Liver (tissue), 9 donors: ENCODE results near the gene GPM6B. TPM values are rescaled to one million over a fixed set of nuclear protein-coding genes. Genes with fewer than 3 reads are reported as not detected.

Experiments used
- DNase-seq: peaks from one replicate; pipeline ENCODE4 v3.0.0-alpha.2; 2017; ENCODE audit warnings: low spot score
- H3K27ac ChIP-seq, 2 donors: one replicate each; pipeline ENCODE4 v1.7.0; 2013; ENCODE audit warnings: inconsistent platforms in 2 of 2, low read length in 2 of 2, control low read depth in 1 of 2, low read depth in 1 of 2, mild to moderate bottlenecking in 1 of 2
- H3K27me3 ChIP-seq, 4 donors: one replicate each; pipeline versions ENCODE4 v1.6.1 to v1.7.0; 2013; ENCODE audit warnings: low read length in 3 of 4, inconsistent platforms in 1 of 4, mild to moderate bottlenecking in 1 of 4, moderate library complexity in 1 of 4; ENCODE audit not compliant: control insufficient read depth in 4 of 4, insufficient read depth in 4 of 4
- H3K36me3 ChIP-seq, 4 donors: one replicate each; pipeline versions ENCODE4 v1.6.1 to v1.7.0; 2013; ENCODE audit warnings: low read length in 3 of 4, mild to moderate bottlenecking in 3 of 4, low read depth in 1 of 4, moderate library complexity in 1 of 4; ENCODE audit not compliant: control insufficient read depth in 4 of 4, insufficient read depth in 3 of 4
- H3K4me1 ChIP-seq, 4 donors: one replicate each; pipeline versions ENCODE4 v1.6.1 to v1.7.0; 2013; ENCODE audit warnings: low read length in 3 of 4, mild to moderate bottlenecking in 3 of 4, moderate library complexity in 1 of 4; ENCODE audit not compliant: control insufficient read depth in 4 of 4, insufficient read depth in 4 of 4
- H3K4me3 ChIP-seq, 3 donors: one replicate each; pipeline versions ENCODE4 v1.6.1 to v1.7.0; 2013; ENCODE audit warnings: low read length in 3 of 3, control low read depth in 1 of 3, low read depth in 1 of 3, mild to moderate bottlenecking in 1 of 3
- H3K9ac ChIP-seq, 2 donors: one replicate each; pipeline ENCODE4 v1.7.0; 2013; ENCODE audit warnings: low read length in 2 of 2, mild to moderate bottlenecking in 2 of 2, moderate library complexity in 2 of 2, control low read depth in 1 of 2, low read depth in 1 of 2
- H3K9me3 ChIP-seq, 4 donors: one replicate each; pipeline versions ENCODE4 v1.6.1 to v1.7.0; 2013; ENCODE audit warnings: low read length in 3 of 4; ENCODE audit not compliant: control insufficient read depth in 4 of 4
- EGR1 ChIP-seq, 2 donors: IDR thresholded peaks; 2 replicates each; pipeline ENCODE4 v1.6.1; 2016 to 2018; ENCODE audit warnings: antibody characterized with exemption in 2 of 2, low read depth in 2 of 2
- GABPA ChIP-seq, 2 donors: IDR thresholded peaks in 1 of 2; conservative IDR thresholded peaks in 1 of 2; 2 replicates each; pipeline ENCODE4 v1.6.1; 2016; ENCODE audit warnings: antibody characterized with exemption in 2 of 2, mild to moderate bottlenecking in 1 of 2, moderate library complexity in 1 of 2
- HNF4A ChIP-seq, 2 donors: conservative IDR thresholded peaks; 2 replicates each; pipeline ENCODE4 v1.6.1; 2016; ENCODE audit warnings: antibody characterized with exemption in 2 of 2, mild to moderate bottlenecking in 2 of 2
- HNF4G ChIP-seq: IDR thresholded peaks from 2 replicates; pipeline ENCODE4 v1.6.1; 2016; ENCODE audit warnings: antibody characterized with exemption
- JUND ChIP-seq, 2 donors: IDR thresholded peaks; 2 replicates each; pipeline ENCODE4 v1.6.1; 2016; ENCODE audit warnings: antibody characterized with exemption in 2 of 2
- NR2F2 ChIP-seq: IDR thresholded peaks from 2 replicates; pipeline ENCODE4 v1.6.1; 2016; ENCODE audit warnings: antibody characterized with exemption
- RAD21 ChIP-seq, 2 donors: IDR thresholded peaks; 2 replicates each; pipeline ENCODE4 v1.6.1; 2016; ENCODE audit warnings: antibody characterized with exemption in 2 of 2, mild to moderate bottlenecking in 2 of 2
- RXRA ChIP-seq, 2 donors: IDR thresholded peaks; 2 replicates each; pipeline ENCODE4 v1.6.1; 2017 to 2018; ENCODE audit warnings: antibody characterized with exemption in 2 of 2, mild to moderate bottlenecking in 1 of 2
- SP1 ChIP-seq: IDR thresholded peaks from 2 replicates; pipeline ENCODE4 v1.6.1; 2018; ENCODE audit warnings: antibody characterized with exemption, mild to moderate bottlenecking
- TAF1 ChIP-seq: conservative IDR thresholded peaks from 2 replicates; pipeline ENCODE4 v1.6.1; 2016; ENCODE audit warnings: antibody characterized with exemption, mild to moderate bottlenecking
- YY1 ChIP-seq: IDR thresholded peaks from 2 replicates; pipeline ENCODE4 v1.6.1; 2016; ENCODE audit warnings: antibody characterized with exemption, mild to moderate bottlenecking
- WGBS: extraction: QIAGEN DNeasy Blood & Tissue Kit; methylation state at CpG from one replicate; pipeline ENCODE4 v1.1.7; 2013; 5-methylcytosine and 5-hydroxymethylcytosine counted together
- polyA plus RNA-seq, 2 donors: library from polyadenylated mRNA; stranded (reverse) in 1 of 2; unstranded in 1 of 2; fragments of 200-250 nt in 1 of 2; fragments of >200 nt in 1 of 2; fragmentation: Nextera tagmentation in 1 of 2; extraction: Ambion mirVana in 1 of 2; gene quantifications; one replicate each; pipeline versions ENCODE4 v1.2.1 to v1.2.3, GENCODE V29; 2013 to 2015
- total RNA-seq, 2 donors: library from RNA; depleted of rRNA; stranded (reverse); fragments of >200 nt; gene quantifications; one replicate each; pipeline ENCODE4 v1.2.3, GENCODE V29; 2014
- TF ChIP-seq, protein P1 (sequence below): fragments of 150-350 bp; IDR thresholded peaks from 2 replicates; pipeline ENCODE4 v1.5.1; 2017; ENCODE audit warnings: improper control_type of control experiment, low read depth, low read length; ENCODE audit not compliant: missing input control
- TF ChIP-seq, protein P2 (sequence below): IDR thresholded peaks from 2 replicates; pipeline ENCODE4 v1.6.1; 2016; ENCODE audit warnings: antibody characterized with exemption, mild to moderate bottlenecking
- TF ChIP-seq, protein P3 (sequence below): IDR thresholded peaks from 2 replicates; pipeline ENCODE4 v1.6.1; 2016; ENCODE audit warnings: antibody characterized with exemption
- TF ChIP-seq, protein P4 (sequence below): IDR thresholded peaks from 2 replicates; pipeline ENCODE4 v1.6.1; 2016; ENCODE audit warnings: antibody characterized with exemption
- donor health status: healthy.
- donor health status: healthy.
- donor health status: healthy.
- donor health status: healthy.
- donor health status: healthy.

GPM6B gene
- total and polyA plus RNA-seq, 4 donors: 0.42 to 2.3 (median 0.72) TPM

DNA sequence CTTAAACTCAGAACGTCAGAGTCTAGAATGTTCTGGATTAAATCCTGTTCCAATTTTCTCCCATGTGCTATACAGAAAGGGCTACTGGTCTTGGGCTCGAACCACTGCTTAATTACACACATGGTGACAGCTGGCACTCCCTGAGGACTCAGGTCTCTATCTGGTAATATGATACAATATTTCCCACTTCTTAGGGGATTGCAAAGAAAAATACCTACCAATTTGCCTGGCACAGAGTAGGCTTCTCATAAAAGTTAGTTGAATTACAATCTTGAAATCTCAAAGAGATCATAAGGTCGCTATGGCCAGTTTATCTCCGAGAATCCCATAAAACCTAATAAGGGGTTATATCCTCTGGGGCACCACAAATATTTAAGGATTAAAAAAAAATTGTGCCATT, 8.6 kb downstream of the GPM6B start (continued):
- TF ChIP-seq, protein P1, sequence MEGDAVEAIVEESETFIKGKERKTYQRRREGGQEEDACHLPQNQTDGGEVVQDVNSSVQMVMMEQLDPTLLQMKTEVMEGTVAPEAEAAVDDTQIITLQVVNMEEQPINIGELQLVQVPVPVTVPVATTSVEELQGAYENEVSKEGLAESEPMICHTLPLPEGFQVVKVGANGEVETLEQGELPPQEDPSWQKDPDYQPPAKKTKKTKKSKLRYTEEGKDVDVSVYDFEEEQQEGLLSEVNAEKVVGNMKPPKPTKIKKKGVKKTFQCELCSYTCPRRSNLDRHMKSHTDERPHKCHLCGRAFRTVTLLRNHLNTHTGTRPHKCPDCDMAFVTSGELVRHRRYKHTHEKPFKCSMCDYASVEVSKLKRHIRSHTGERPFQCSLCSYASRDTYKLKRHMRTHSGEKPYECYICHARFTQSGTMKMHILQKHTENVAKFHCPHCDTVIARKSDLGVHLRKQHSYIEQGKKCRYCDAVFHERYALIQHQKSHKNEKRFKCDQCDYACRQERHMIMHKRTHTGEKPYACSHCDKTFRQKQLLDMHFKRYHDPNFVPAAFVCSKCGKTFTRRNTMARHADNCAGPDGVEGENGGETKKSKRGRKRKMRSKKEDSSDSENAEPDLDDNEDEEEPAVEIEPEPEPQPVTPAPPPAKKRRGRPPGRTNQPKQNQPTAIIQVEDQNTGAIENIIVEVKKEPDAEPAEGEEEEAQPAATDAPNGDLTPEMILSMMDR: no peak
- TF ChIP-seq NR2F2 (no peak), SP1 (no peak), GABPA (IDR thresholded peaks at IDR 0.05 in 1 of 2, conservative IDR thresholded peaks at IDR 0.05 in 1 of 2) (no peak)

DNA sequence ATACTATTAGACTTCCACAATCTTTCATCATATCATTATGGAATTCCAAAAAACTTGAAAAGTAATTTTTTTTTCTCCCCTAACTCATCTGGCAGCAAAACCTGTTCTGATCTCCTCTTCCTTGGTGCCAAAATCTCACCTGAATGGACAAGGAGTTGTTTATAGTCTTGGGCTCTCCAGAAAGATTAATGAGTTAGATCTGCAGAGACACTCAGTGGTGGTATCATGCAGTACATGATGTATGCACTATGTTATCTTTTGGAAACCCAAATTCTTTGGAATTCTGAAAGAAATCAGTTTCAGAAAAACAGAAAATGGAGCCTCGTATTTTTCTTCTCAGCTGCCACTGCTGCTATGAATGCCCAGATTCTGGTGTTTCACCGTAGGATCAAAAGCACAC, 11.7 kb downstream of the GPM6B start:
- no peak overlapping the region for H3K27ac ChIP-seq
- no peaks in the 10 kb centered on the region for H3K9me3 ChIP-seq
- no peak for DNase-seq
- no peaks in the 10 kb centered on the region for H3K4me1 ChIP-seq
- 81% methylated on average over 2 of the region's 2 CpGs for WGBS
- H3K27me3 ChIP-seq: no peaks in the 10 kb centered on the region
- H3K9ac ChIP-seq: no peak overlapping the region
- no peaks in the 10 kb centered on the region for H3K36me3 ChIP-seq
- no peak overlapping the region for H3K4me3 ChIP-seq
- TF ChIP-seq, protein P2, sequence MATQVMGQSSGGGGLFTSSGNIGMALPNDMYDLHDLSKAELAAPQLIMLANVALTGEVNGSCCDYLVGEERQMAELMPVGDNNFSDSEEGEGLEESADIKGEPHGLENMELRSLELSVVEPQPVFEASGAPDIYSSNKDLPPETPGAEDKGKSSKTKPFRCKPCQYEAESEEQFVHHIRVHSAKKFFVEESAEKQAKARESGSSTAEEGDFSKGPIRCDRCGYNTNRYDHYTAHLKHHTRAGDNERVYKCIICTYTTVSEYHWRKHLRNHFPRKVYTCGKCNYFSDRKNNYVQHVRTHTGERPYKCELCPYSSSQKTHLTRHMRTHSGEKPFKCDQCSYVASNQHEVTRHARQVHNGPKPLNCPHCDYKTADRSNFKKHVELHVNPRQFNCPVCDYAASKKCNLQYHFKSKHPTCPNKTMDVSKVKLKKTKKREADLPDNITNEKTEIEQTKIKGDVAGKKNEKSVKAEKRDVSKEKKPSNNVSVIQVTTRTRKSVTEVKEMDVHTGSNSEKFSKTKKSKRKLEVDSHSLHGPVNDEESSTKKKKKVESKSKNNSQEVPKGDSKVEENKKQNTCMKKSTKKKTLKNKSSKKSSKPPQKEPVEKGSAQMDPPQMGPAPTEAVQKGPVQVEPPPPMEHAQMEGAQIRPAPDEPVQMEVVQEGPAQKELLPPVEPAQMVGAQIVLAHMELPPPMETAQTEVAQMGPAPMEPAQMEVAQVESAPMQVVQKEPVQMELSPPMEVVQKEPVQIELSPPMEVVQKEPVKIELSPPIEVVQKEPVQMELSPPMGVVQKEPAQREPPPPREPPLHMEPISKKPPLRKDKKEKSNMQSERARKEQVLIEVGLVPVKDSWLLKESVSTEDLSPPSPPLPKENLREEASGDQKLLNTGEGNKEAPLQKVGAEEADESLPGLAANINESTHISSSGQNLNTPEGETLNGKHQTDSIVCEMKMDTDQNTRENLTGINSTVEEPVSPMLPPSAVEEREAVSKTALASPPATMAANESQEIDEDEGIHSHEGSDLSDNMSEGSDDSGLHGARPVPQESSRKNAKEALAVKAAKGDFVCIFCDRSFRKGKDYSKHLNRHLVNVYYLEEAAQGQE: no peak
- TF ChIP-seq, protein P1: no peak
- TF ChIP-seq YY1 (no peak), HNF4A (conservative IDR thresholded peaks at IDR 0.05) (no peak), EGR1 (IDR thresholded peaks at IDR 0.05; ENCODE audit: low read depth in 2 of 2) (no peak), HNF4G (no peak)

DNA sequence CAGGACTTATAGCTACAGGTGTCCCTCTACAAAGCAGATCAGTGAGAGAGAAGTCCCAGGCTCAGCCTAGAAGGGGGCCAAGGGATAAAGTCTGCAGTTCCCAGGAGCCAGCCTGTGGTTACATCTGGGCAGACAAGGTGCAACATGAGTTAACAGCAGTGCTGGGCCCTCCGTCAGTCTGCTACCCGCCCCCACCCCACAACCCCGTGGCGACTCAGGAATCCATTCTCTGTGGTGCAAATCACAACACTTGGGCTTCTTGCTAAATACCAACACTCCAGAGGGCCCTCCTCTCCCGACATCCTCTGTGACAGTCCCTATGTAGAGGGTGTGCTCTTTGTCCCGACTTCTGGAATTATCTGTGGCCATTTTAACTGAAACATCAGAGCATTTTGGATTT, 13.8 kb downstream of the GPM6B start:
- no peak for DNase-seq
- Histone ChIP-seq H3K4me1 (no peaks in the 10 kb centered on the region), H3K36me3 (no peaks in the 10 kb centered on the region), H3K27ac (no peak overlapping the region), H3K9me3 (no peaks in the 10 kb centered on the region), H3K9ac (no peak overlapping the region), H3K27me3 (no peaks in the 10 kb centered on the region), H3K4me3 (no peak overlapping the region)
- 41% methylated on average over 6 of the region's 6 CpGs for WGBS
- no peak for TF ChIP-seq JUND (IDR thresholded peaks at IDR 0.05)
- TF ChIP-seq TAF1: no peak
- no peak for TF ChIP-seq RXRA (IDR thresholded peaks at IDR 0.05)
- TF ChIP-seq, protein P1: no peak
- TF ChIP-seq, protein P3, sequence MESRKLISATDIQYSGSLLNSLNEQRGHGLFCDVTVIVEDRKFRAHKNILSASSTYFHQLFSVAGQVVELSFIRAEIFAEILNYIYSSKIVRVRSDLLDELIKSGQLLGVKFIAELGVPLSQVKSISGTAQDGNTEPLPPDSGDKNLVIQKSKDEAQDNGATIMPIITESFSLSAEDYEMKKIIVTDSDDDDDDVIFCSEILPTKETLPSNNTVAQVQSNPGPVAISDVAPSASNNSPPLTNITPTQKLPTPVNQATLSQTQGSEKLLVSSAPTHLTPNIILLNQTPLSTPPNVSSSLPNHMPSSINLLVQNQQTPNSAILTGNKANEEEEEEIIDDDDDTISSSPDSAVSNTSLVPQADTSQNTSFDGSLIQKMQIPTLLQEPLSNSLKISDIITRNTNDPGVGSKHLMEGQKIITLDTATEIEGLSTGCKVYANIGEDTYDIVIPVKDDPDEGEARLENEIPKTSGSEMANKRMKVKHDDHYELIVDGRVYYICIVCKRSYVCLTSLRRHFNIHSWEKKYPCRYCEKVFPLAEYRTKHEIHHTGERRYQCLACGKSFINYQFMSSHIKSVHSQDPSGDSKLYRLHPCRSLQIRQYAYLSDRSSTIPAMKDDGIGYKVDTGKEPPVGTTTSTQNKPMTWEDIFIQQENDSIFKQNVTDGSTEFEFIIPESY: no peak
- no peak for TF ChIP-seq HNF4G
- no peak for TF ChIP-seq NR2F2
- TF ChIP-seq SP1: no peak
- no peak for TF ChIP-seq GABPA (IDR thresholded peaks at IDR 0.05 in 1 of 2, conservative IDR thresholded peaks at IDR 0.05 in 1 of 2)
- no peak for TF ChIP-seq YY1
- no peak for TF ChIP-seq RAD21 (IDR thresholded peaks at IDR 0.05)
- TF ChIP-seq, protein P4, sequence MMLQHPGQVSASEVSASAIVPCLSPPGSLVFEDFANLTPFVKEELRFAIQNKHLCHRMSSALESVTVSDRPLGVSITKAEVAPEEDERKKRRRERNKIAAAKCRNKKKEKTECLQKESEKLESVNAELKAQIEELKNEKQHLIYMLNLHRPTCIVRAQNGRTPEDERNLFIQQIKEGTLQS: no peak
- no peak for TF ChIP-seq HNF4A (conservative IDR thresholded peaks at IDR 0.05)
